Neural progenitor cell (in vitro differentiated cells): Measurements from ENCODE around the gene CRMP1. TPM values are rescaled to one million over a fixed set of nuclear protein-coding genes. Genes with fewer than 3 reads are reported as not detected.
A peak's percentile ranks its signal among the peaks of the same experiment; 100 is the strongest.

Source experiments
- DNase-seq: peaks from one replicate; pipeline ENCODE4 v3.0.0-alpha.2; 2016; ENCODE audit warnings: low spot score
- H2AFZ ChIP-seq: fragments of 200-600 bp; sonication (generic); replicated peaks from 2 replicates; pipeline ENCODE4 v1.6.1; 2016; ENCODE audit warnings: antibody characterized with exemption
- H3F3A ChIP-seq: fragments of 200-600 bp; sonication (generic); 2 replicates; pipeline ENCODE4 v1.6.1; 2016; ENCODE audit warnings: antibody characterized with exemption, low read depth
- H3K27ac ChIP-seq: fragments of 200-600 bp; sonication (generic); 2 replicates; pipeline ENCODE4 v1.5.1; 2016; ENCODE audit warnings: mild to moderate bottlenecking
- H3K27me3 ChIP-seq: fragments of 200-600 bp; sonication (generic); 2 replicates; pipeline ENCODE4 v1.6.1; 2016; ENCODE audit warnings: mild to moderate bottlenecking, moderate library complexity
- H3K36me3 ChIP-seq: fragments of 200-600 bp; sonication (generic); 2 replicates; pipeline ENCODE4 v1.5.1; 2016
- H3K4me1 ChIP-seq: fragments of 200-600 bp; sonication (generic); 2 replicates; pipeline ENCODE4 v1.6.1; 2016; ENCODE audit warnings: mixed run types
- H3K4me2 ChIP-seq: fragments of 200-600 bp; sonication (generic); 2 replicates; pipeline ENCODE4 v1.6.1; 2016
- H3K4me3 ChIP-seq: fragments of 200-600 bp; sonication (generic); 2 replicates; pipeline ENCODE4 v1.5.1; 2016
- H3K79me2 ChIP-seq: fragments of 200-600 bp; sonication (generic); 2 replicates; pipeline ENCODE4 v1.6.1; 2016; ENCODE audit warnings: low read depth
- H3K9ac ChIP-seq: fragments of 200-600 bp; sonication (generic); 2 replicates; pipeline ENCODE4 v1.6.1; 2016
- H3K9me3 ChIP-seq: fragments of 200-600 bp; sonication (generic); 2 replicates; pipeline ENCODE4 v1.5.1; 2016; ENCODE audit warnings: low read depth
- H4K20me1 ChIP-seq: fragments of 200-600 bp; sonication (generic); 2 replicates; pipeline ENCODE4 v1.6.1; 2016; ENCODE audit warnings: low read depth
- H3K27ac Mint-ChIP-seq: 3 replicates; pipeline ENCODE4 v1.8.0; 2021; ENCODE audit warnings: mixed read lengths
- H3K27me3 Mint-ChIP-seq: 2 replicates; pipeline ENCODE4 v1.8.0; 2022; ENCODE audit warnings: low read depth, mild to moderate bottlenecking, inconsistent platforms, moderate library complexity, mixed read lengths; ENCODE audit not compliant: insufficient read depth
- H3K36me3 Mint-ChIP-seq: 3 replicates; pipeline ENCODE4 v1.8.0; 2021; ENCODE audit warnings: mixed read lengths
- H3K4me1 Mint-ChIP-seq: 3 replicates; pipeline ENCODE4 v1.8.0; 2021; ENCODE audit warnings: mixed read lengths
- H3K4me3 Mint-ChIP-seq: 3 replicates; pipeline ENCODE4 v1.8.0; 2021; ENCODE audit warnings: mild to moderate bottlenecking, moderate library complexity, mixed read lengths
- H3K9me3 Mint-ChIP-seq: 3 replicates; pipeline ENCODE4 v1.8.0; 2020; ENCODE audit warnings: mixed read lengths
- EZH2 ChIP-seq: fragments of 200-600 bp; sonication (generic); IDR thresholded peaks from 2 replicates; pipeline ENCODE4 v1.6.1; 2017; ENCODE audit warnings: antibody characterized with exemption, mild to moderate bottlenecking, moderate library complexity
- EZH2phosphoT487 ChIP-seq: fragments of 200-600 bp; sonication (generic); IDR thresholded peaks from 2 replicates; pipeline ENCODE4 v1.6.1; 2017; ENCODE audit warnings: antibody characterized with exemption
- total RNA-seq: library from RNA; depleted of rRNA; stranded (reverse); fragments of >200 nt; gene quantifications from 2 replicates; pipeline ENCODE4 v1.2.3, GENCODE V29; 2015; ENCODE audit warnings: low replicate concordance
- TF ChIP-seq, protein P1 (sequence below): fragments of 200-600 bp; sonication (generic); IDR thresholded peaks from 2 replicates; pipeline ENCODE4 v1.5.1; 2017; ENCODE audit warnings: antibody characterized with exemption, mild to moderate bottlenecking

The CRMP1 gene
- total RNA-seq, 1 donor from 2014 or later = 91.4 TPM

DNA sequence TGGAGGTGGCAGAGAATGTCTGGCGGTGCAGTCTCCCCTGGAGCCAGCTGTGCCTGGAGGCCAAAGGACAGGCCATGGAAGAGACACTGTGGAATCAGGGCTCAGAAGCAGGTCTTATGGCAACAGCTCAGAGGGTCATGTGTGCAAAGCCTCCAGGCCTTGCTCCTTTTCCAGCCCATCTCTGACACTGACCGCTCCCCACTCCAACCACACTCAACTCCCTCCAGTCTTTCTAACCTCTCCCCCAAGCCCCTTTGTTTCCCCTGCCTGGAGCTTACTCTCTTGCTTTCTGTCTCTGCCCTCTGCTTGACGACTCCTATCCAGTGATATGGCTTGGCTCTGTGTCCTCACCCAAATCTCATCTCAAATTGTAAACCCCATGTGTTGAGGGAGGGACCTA lies 34.2 kb upstream of the CRMP1 start:
- Histone ChIP-seq H3K4me2 (no peak overlapping the region), H2AFZ (no peak overlapping the region), H3K4me3 (no peak overlapping the region), H3K4me1 (peaks cover 1% of the 10 kb centered on the region), H3K9ac (no peak overlapping the region), H3K79me2 (no peaks in the 10 kb centered on the region), H3K27ac (no peak overlapping the region), H3K27me3 (peaks cover 14% of the 10 kb centered on the region), H3K36me3 (no peaks in the 10 kb centered on the region), H3F3A (no peaks in the 10 kb centered on the region), H4K20me1 (no peaks in the 10 kb centered on the region), H3K9me3 (no peaks in the 10 kb centered on the region)
- Mint-ChIP-seq H3K9me3 (no peaks in the 10 kb centered on the region), H3K36me3 (no peaks in the 10 kb centered on the region), H3K27ac (peak overlapping the region; percentile 48), H3K4me1 (peaks cover 38% of the 10 kb centered on the region), H3K27me3 (peaks cover 4% of the 10 kb centered on the region), H3K4me3 (no peak overlapping the region)
- no peak for TF ChIP-seq EZH2
- no peak for TF ChIP-seq EZH2phosphoT487
- TF ChIP-seq, protein P1, sequence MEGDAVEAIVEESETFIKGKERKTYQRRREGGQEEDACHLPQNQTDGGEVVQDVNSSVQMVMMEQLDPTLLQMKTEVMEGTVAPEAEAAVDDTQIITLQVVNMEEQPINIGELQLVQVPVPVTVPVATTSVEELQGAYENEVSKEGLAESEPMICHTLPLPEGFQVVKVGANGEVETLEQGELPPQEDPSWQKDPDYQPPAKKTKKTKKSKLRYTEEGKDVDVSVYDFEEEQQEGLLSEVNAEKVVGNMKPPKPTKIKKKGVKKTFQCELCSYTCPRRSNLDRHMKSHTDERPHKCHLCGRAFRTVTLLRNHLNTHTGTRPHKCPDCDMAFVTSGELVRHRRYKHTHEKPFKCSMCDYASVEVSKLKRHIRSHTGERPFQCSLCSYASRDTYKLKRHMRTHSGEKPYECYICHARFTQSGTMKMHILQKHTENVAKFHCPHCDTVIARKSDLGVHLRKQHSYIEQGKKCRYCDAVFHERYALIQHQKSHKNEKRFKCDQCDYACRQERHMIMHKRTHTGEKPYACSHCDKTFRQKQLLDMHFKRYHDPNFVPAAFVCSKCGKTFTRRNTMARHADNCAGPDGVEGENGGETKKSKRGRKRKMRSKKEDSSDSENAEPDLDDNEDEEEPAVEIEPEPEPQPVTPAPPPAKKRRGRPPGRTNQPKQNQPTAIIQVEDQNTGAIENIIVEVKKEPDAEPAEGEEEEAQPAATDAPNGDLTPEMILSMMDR = no peak
- no peak for DNase-seq

DNA sequence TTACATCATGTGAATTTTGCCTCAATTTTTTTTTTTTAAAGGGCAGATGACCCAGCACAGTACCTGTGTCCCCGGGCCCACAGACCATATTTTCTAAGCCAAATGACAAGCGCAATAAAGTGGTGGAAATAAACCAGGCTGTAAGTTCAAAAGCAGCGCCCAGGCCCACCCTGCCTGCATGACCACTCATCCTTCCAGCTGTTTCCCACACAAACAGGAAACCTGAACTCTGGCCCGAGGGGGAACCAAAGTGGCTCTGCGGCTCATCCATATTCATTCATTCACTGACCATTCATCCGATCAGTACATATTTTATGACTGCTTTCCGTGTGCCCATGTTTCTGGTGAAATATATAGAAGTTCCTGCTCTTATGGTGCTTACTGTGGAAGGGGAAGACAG lies 33.7 kb upstream of the CRMP1 start:
- Mint-ChIP-seq H3K27me3 (peaks cover 4% of the 10 kb centered on the region), H3K27ac (no peak overlapping the region), H3K4me1 (peaks cover 39% of the 10 kb centered on the region), H3K4me3 (no peak overlapping the region), H3K9me3 (no peaks in the 10 kb centered on the region), H3K36me3 (no peaks in the 10 kb centered on the region)
- Histone ChIP-seq H4K20me1 (no peaks in the 10 kb centered on the region), H3K4me3 (no peak overlapping the region), H3F3A (no peaks in the 10 kb centered on the region), H2AFZ (no peak overlapping the region), H3K27ac (no peak overlapping the region), H3K79me2 (no peaks in the 10 kb centered on the region), H3K4me1 (peaks cover 7% of the 10 kb centered on the region), H3K9me3 (no peaks in the 10 kb centered on the region), H3K36me3 (no peaks in the 10 kb centered on the region), H3K27me3 (peaks cover 12% of the 10 kb centered on the region), H3K9ac (no peak overlapping the region), H3K4me2 (no peak overlapping the region)
- DNase-seq = no peak
- TF ChIP-seq EZH2 (no peak), EZH2phosphoT487 (no peak)
- TF ChIP-seq, protein P1 = no peak

DNA sequence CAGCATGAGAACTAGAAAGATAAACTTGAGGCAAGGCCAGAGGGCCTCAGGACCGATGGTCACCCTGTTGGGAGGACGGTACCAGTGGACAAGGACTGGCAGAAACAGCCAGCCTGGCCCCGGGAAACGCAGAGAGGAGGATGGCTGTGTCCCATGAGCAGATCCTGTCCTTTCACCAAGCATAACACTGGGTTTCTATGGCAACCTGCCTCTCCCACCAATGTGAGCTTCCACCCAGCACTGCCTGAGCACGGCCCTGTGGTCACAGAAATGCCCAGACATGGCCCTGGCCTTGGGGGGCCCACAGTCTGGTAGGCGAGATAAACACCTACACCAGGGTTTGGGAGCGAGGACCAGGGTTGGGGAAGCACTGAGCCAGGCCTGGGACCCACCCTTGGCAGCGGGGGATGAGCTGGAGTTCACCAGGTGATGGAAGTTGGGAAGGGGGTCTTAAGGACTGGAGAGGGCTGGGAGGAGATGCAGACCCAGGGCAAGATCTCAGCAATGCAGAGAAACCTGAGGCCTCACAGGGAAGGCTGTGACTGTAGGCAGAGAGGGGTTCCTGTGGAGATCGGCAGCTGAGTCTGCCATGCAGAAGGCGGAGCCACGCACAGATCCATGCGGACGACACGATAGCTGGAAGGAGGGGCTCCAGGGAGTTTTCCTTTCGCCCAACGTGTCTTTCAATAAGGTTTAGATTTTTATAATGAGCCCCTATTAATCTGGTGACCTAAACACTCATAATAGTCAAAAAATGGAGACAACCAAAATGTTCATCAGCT lies 32.7 kb upstream of the CRMP1 start:
- peak overlapping the region; percentile 89 for H3K27ac Mint-ChIP-seq
- peaks cover 37% of the 10 kb centered on the region for H3K4me1 Mint-ChIP-seq
- H3K36me3 ChIP-seq = no peaks in the 10 kb centered on the region

More for the DNA sequence above, 32.7 kb upstream of the CRMP1 start:
- H3K36me3 Mint-ChIP-seq = no peaks in the 10 kb centered on the region
- Histone ChIP-seq H3F3A (no peaks in the 10 kb centered on the region), H3K27me3 (peaks cover 3% of the 10 kb centered on the region), H2AFZ (no peak overlapping the region), H3K27ac (no peak overlapping the region), H3K9ac (no peak overlapping the region), H3K9me3 (no peaks in the 10 kb centered on the region), H4K20me1 (no peaks in the 10 kb centered on the region), H3K4me1 (peaks cover 10% of the 10 kb centered on the region), H3K79me2 (no peaks in the 10 kb centered on the region), H3K4me3 (no peak overlapping the region), H3K4me2 (no peak overlapping the region)
- peaks cover 2% of the 10 kb centered on the region for H3K27me3 Mint-ChIP-seq
- H3K9me3 Mint-ChIP-seq = no peaks in the 10 kb centered on the region
- DNase-seq = no peak
- TF ChIP-seq EZH2phosphoT487 (no peak), EZH2 (no peak)
- TF ChIP-seq, protein P1 = no peak
- no peak overlapping the region for H3K4me3 Mint-ChIP-seq
